PC-3 (cell line): ENCODE measurements around the gene NPL. TPM values are rescaled to one million over a fixed set of nuclear protein-coding genes. Genes with fewer than 3 reads are reported as not detected.

Experiments
- ATAC-seq: fragments of 200-7000 bp; cut with Tn5 transposase; 2 replicates; pipeline ENCODE4 v1.9.1; 2020; ENCODE audit warnings: mild to moderate bottlenecking, moderate library complexity
- BruUV-seq: library from RNA; stranded (reverse); fragments of 400-500 nt; replicated peaks from 2 replicates; lab custom pipeline; 2021; lab: Mats Ljungman, UMichigan
- CTCF ChIA-PET: fragments of 300-600 bp; sonication (Branson Sonifier 250); formaldehyde crosslinking; loops from one replicate; lab custom pipeline; 2022; ENCODE audit warnings: antibody characterized with exemption; lab: Charles Lee
- POLR2A ChIA-PET: fragments of 300-600 bp; sonication (Branson Sonifier 250); formaldehyde crosslinking; loops from one replicate; lab custom pipeline; 2022; ENCODE audit warnings: antibody characterized with exemption; ENCODE audit not compliant: unreplicated experiment; lab: Charles Lee
- DNase-seq: peaks from one replicate; pipeline ENCODE4 v3.0.0-alpha.2; 2015
- H2AFZ ChIP-seq: fragments of 300-600 bp; sonication (generic); 2 replicates; pipeline ENCODE4 v1.6.0; 2016; ENCODE audit warnings: antibody characterized with exemption, low read length
- H3F3A ChIP-seq: fragments of 300-600 bp; sonication (generic); one replicate; pipeline ENCODE4 v1.6.0; 2017; ENCODE audit warnings: antibody characterized with exemption, low read length, control low read depth, mild to moderate bottlenecking; ENCODE audit not compliant: unreplicated experiment
- H3K27ac ChIP-seq: fragments of 300-600 bp; sonication (generic); 2 replicates; pipeline ENCODE4 v1.5.1; 2016; ENCODE audit warnings: mild to moderate bottlenecking, low read length
- H3K27me3 ChIP-seq: fragments of 300-600 bp; sonication (generic); 2 replicates; pipeline ENCODE4 v1.6.1; 2016; ENCODE audit warnings: low read length, mixed read lengths
- H3K36me3 ChIP-seq: fragments of 300-600 bp; sonication (generic); 2 replicates; pipeline ENCODE4 v1.6.1; 2016; ENCODE audit warnings: low read depth, mixed run types, low read length, mixed read lengths
- H3K4me1 ChIP-seq: fragments of 300-600 bp; sonication (generic); 2 replicates; pipeline ENCODE4 v1.5.1; 2016; ENCODE audit warnings: low read length; ENCODE audit not compliant: insufficient read depth
- H3K4me2 ChIP-seq: fragments of 300-600 bp; sonication (generic); 2 replicates; pipeline ENCODE4 v1.6.0; 2016; ENCODE audit warnings: low read length
- H3K4me3 ChIP-seq: fragments of 300-600 bp; sonication (generic); 2 replicates; pipeline ENCODE4 v1.5.1; 2016; ENCODE audit warnings: mild to moderate bottlenecking, low read length, mixed read lengths
- H3K79me2 ChIP-seq: fragments of 300-600 bp; sonication (generic); 2 replicates; pipeline ENCODE4 v1.6.1; 2017; ENCODE audit warnings: low read length, mixed read lengths
- H3K9ac ChIP-seq: fragments of 300-600 bp; sonication (generic); 2 replicates; pipeline ENCODE4 v1.6.0; 2016; ENCODE audit warnings: mild to moderate bottlenecking, low read length
- H3K9me2 ChIP-seq: fragments of 300-600 bp; sonication (generic); replicated peaks from 2 replicates; pipeline ENCODE4 v1.6.1; 2016; ENCODE audit warnings: mixed run types, low read length, mixed read lengths
- H3K9me3 ChIP-seq: fragments of 300-600 bp; sonication (generic); 2 replicates; pipeline ENCODE4 v1.6.1; 2016; ENCODE audit warnings: low read length, mixed read lengths
- H4K20me1 ChIP-seq: fragments of 300-600 bp; sonication (generic); 2 replicates; pipeline ENCODE4 v1.6.1; 2016; ENCODE audit warnings: low read length, mixed read lengths
- EZH2 ChIP-seq: fragments of 300-600 bp; sonication (generic); IDR thresholded peaks from one replicate; pipeline ENCODE4 v1.6.1; 2017; ENCODE audit warnings: antibody characterized with exemption, mild to moderate bottlenecking, low read length; ENCODE audit not compliant: unreplicated experiment
- EZH2phosphoT487 ChIP-seq: fragments of 300-600 bp; sonication (generic); IDR thresholded peaks from 2 replicates; pipeline ENCODE4 v1.6.1; 2018; ENCODE audit warnings: mild to moderate bottlenecking, antibody characterized with exemption, low read length, borderline replicate concordance
- intact Hi-C: fragments of 100-400 bp; cut with micrococcal nuclease; formaldehyde crosslinking; loops from 2 replicates; pipeline ENCODE4 v1.9.0; 2023
- total RNA-seq: library from RNA; depleted of rRNA; stranded (reverse); fragments of >200 nt; gene quantifications from 2 replicates; pipeline ENCODE4 v1.2.3, GENCODE V29; 2014
- TF ChIP-seq, protein P1 (sequence below): fragments of 300-600 bp; sonication (generic); conservative IDR thresholded peaks from 2 replicates; pipeline ENCODE4 v1.5.1; 2017; ENCODE audit warnings: antibody characterized with exemption, low read depth, mild to moderate bottlenecking, low read length

NPL gene
- total RNA-seq, 1 experiment from 2014 or later: not detected

DNA sequence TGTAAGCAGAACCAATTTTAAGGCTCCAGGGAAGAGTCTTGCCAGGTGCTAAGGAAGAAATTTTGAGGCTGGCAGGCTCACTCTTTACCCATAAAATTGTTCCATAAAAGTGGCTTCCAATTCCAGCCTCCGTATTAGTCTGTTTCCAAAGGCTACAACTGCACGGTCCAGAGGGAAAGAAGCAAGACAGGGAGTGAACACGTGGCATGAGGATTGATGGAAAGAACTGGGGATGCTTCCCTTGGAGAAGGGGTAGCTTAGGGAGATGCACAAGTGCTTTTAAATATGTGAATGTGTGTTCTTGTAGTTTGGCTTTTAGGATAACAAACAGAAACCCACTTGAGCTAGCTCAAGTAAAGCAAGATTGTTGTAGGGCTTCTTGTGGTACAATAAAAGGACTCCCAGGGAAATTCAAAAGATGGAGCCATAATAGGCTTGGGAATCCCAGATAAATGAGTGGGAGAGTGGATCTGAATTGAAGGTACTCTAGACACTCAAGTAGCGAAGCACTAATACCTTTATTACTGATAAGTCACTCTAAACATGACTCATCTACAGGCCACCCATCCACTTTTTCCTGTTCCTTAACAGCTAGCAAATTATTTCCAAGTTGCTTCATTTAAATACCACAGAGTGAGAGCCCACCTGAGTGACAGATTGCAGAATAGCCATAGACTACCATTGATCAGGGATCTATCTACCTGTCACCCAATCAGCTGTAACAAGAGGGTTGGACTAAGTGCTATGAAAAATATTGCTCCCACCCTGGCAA, 34.8 kb upstream of the NPL start:
- no peak for TF ChIP-seq EZH2
- TF ChIP-seq, protein P1, sequence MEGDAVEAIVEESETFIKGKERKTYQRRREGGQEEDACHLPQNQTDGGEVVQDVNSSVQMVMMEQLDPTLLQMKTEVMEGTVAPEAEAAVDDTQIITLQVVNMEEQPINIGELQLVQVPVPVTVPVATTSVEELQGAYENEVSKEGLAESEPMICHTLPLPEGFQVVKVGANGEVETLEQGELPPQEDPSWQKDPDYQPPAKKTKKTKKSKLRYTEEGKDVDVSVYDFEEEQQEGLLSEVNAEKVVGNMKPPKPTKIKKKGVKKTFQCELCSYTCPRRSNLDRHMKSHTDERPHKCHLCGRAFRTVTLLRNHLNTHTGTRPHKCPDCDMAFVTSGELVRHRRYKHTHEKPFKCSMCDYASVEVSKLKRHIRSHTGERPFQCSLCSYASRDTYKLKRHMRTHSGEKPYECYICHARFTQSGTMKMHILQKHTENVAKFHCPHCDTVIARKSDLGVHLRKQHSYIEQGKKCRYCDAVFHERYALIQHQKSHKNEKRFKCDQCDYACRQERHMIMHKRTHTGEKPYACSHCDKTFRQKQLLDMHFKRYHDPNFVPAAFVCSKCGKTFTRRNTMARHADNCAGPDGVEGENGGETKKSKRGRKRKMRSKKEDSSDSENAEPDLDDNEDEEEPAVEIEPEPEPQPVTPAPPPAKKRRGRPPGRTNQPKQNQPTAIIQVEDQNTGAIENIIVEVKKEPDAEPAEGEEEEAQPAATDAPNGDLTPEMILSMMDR: no peak
- TF ChIP-seq EZH2phosphoT487: no peak
- Histone ChIP-seq H3K27ac (no peak overlapping the region), H3K4me3 (no peak overlapping the region), H2AFZ (no peak overlapping the region), H4K20me1 (no peaks in the 10 kb centered on the region), H3K9me3 (no peaks in the 10 kb centered on the region), H3K27me3 (no peaks in the 10 kb centered on the region), H3K4me1 (no peaks in the 10 kb centered on the region), H3F3A (no peaks in the 10 kb centered on the region), H3K9me2 (no peaks in the 10 kb centered on the region), H3K4me2 (no peak overlapping the region), H3K79me2 (no peaks in the 10 kb centered on the region), H3K9ac (no peak overlapping the region), H3K36me3 (no peaks in the 10 kb centered on the region)
- ATAC-seq (no peak), DNase-seq (peak; percentile 21)
- CTCF ChIA-PET: no interaction called here
- BruUV-seq: no TSS peak
- POLR2A ChIA-PET: no interaction called here
- intact Hi-C loops: no loop called here

DNA sequence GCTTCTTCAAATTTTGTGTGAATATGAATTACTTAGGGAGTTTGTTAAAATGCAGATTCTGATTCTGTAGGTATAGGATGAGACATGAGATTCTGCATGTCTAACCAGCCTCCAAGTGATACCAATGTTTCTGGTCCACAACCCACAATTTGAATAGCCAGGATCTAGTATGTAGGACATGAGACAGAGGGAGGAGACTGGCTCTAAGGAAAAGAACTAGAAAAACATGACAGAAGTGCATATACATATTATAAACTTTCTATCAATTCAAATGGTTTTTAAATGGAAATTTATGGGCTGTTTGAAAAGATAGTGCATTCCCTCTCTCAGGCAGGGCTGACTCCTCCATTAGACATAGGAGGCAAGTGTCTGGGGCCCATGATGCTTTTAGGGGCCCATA, 33.9 kb upstream of the NPL start:
- ChIA-PET POLR2A (no interaction called here), CTCF (no interaction called here)
- no TSS peak for BruUV-seq
- Histone ChIP-seq H3K27me3 (no peaks in the 10 kb centered on the region), H3F3A (no peaks in the 10 kb centered on the region), H3K27ac (no peak overlapping the region), H3K36me3 (no peaks in the 10 kb centered on the region), H3K4me2 (no peak overlapping the region), H3K79me2 (no peaks in the 10 kb centered on the region), H3K4me3 (no peak overlapping the region), H2AFZ (no peak overlapping the region), H3K4me1 (no peaks in the 10 kb centered on the region), H3K9me3 (no peaks in the 10 kb centered on the region), H4K20me1 (no peaks in the 10 kb centered on the region), H3K9me2 (no peaks in the 10 kb centered on the region), H3K9ac (no peak overlapping the region)
- TF ChIP-seq EZH2phosphoT487: no peak
- TF ChIP-seq, protein P1: no peak
- no peak for TF ChIP-seq EZH2
- ATAC-seq (no peak), DNase-seq (no peak)
- intact Hi-C loops: no loop called here

DNA sequence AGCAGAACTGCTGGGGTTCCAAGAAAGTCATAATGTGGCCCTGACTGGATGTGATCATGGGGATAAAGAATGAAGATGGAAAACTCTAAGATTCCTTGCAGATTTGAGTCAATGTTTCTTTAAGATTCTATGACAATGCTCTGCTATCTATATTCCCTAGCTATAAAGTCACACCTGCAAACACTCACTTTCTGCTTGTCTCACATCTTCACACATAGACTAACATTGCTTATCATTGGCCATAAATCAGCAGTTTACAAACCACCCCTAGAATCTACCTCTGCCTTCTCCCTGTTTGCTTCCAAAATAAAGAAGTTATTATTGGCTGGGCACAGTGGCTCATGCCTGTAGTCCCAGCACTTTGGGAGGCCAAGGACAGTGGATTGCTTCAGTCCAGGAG, 33.1 kb upstream of the NPL start:
- H3K9ac ChIP-seq: no peak overlapping the region
- intact Hi-C loops: no loop called here
- DNase-seq (no peak), ATAC-seq (no peak)
- POLR2A ChIA-PET: no interaction called here
- CTCF ChIA-PET: no interaction called here
- no peaks in the 10 kb centered on the region for H3F3A ChIP-seq
- H3K4me2 ChIP-seq: no peak overlapping the region
- no peaks in the 10 kb centered on the region for H3K9me2 ChIP-seq
- H3K27me3 ChIP-seq: no peaks in the 10 kb centered on the region
- H3K36me3 ChIP-seq: no peaks in the 10 kb centered on the region
- no peak overlapping the region for H2AFZ ChIP-seq
- no peaks in the 10 kb centered on the region for H4K20me1 ChIP-seq
- no peak overlapping the region for H3K4me3 ChIP-seq
- TF ChIP-seq EZH2 (no peak), EZH2phosphoT487 (no peak)
- TF ChIP-seq, protein P1: no peak
- H3K79me2 ChIP-seq: no peaks in the 10 kb centered on the region
- no TSS peak for BruUV-seq
- H3K27ac ChIP-seq: no peak overlapping the region
- H3K9me3 ChIP-seq: no peaks in the 10 kb centered on the region
- no peaks in the 10 kb centered on the region for H3K4me1 ChIP-seq
